Activated CD4-positive, alpha-beta memory T cell treated with anti-CD3 and anti-CD28 coated beads, Interleukin-2, amount 10 ng/mL, durations not matched to agents 7 days and 5 days (primary cell): ENCODE measurements around the gene ENTREP3. TPM values are rescaled to one million over a fixed set of nuclear protein-coding genes. Genes with fewer than 3 reads are reported as not detected.
"Not testable (repeated sequence)": the region's sequence is repeated elsewhere in the genome, so short reads cannot be mapped to it uniquely, and the experiment has no call there.

Experiments used
- CTCF ChIA-PET: fragments of 350-600 bp; sonication (Branson Sonifier 250); formaldehyde crosslinking; loops from one replicate; lab custom pipeline; 2021; ENCODE audit warnings: antibody characterized with exemption, inconsistent platforms; lab: Charles Lee
- POLR2A ChIA-PET: fragments of 350-600 bp; sonication (Branson Sonifier 250); formaldehyde crosslinking; loops from one replicate; lab custom pipeline; 2021; ENCODE audit warnings: antibody characterized with exemption; lab: Charles Lee
- DNase-seq: peaks from one replicate; pipeline ENCODE4 v3.0.0-alpha.2; 2020
- H3K27ac Mint-ChIP-seq: one replicate; pipeline ENCODE4 v1.8.0; 2021; ENCODE audit warnings: mild to moderate bottlenecking, mixed read lengths
- H3K27me3 Mint-ChIP-seq: one replicate; pipeline ENCODE4 v1.8.0; 2021; ENCODE audit warnings: mixed read lengths
- H3K36me3 Mint-ChIP-seq: one replicate; pipeline ENCODE4 v1.8.0; 2021; ENCODE audit warnings: low read depth, mixed read lengths
- H3K4me1 Mint-ChIP-seq: one replicate; pipeline ENCODE4 v1.8.0; 2021; ENCODE audit warnings: mixed read lengths
- H3K4me3 Mint-ChIP-seq: one replicate; pipeline ENCODE4 v1.8.0; 2021; ENCODE audit warnings: mild to moderate bottlenecking, mixed read lengths
- H3K9me3 Mint-ChIP-seq: one replicate; pipeline ENCODE4 v1.8.0; 2021; ENCODE audit warnings: mixed read lengths
- total RNA-seq, 2 experiments: library from RNA; stranded (reverse); gene quantifications; one replicate each; pipeline ENCODE4 v1.2.3, GENCODE V29; 2021

The ENTREP3 gene
- total RNA-seq, 2 experiments from 2014 or later, result 26.3 to 27.3 TPM

DNA sequence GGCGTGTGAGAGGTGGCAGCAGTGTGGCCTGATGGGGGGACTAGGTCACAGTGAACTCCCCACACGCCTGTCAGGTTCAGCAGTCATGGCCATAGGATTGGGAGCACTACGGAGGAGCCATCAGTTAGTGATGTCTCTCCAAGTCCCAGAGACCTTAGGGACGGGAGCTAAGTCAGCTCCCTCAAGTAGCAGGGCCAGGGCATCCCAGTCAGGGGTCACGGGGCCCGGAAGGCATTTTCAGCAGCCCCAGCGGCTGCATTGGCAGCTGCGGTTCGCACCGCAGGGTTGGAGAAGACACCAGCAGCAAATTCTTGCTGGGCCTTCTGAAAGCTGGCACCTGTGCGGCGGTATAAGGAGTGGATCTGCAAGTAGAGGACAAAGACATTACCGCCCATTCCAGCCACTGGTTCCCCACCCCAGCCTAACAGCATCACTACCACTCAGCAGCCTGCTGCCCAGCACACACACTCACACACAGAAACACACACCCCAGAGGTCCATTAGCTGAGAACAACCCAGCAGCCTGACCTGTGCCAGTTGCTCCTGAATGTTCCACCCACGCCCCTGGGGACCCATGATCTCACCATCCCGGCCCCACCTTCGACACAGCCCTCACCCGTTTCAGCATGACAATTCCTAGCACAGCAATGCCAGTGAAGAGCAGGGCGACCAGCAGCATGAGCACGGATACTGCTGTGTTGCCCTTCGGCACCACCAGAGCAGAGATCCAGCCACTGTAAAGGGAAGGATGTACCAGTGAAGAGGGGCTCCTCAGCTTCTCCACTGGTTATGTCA lies 972 bp upstream of the ENTREP3 start:
- H3K4me1 Mint-ChIP-seq, result peaks cover 47% of the 10 kb centered on the region
- peak overlapping the region; percentile 72 for H3K4me3 Mint-ChIP-seq
- H3K9me3 Mint-ChIP-seq, result no peaks in the 10 kb centered on the region
- no peaks in the 10 kb centered on the region for H3K27me3 Mint-ChIP-seq
- no peak for DNase-seq
- H3K27ac Mint-ChIP-seq, result peak overlapping the region; percentile 17
- H3K36me3 Mint-ChIP-seq, result peaks cover 35% of the 10 kb centered on the region
- ChIA-PET POLR2A (interaction anchor here (1.0 to 2.2 kb wide), 5 partner anchors 12 to 67 kb away, joined by 3 to 11 read pairs (median 3); no protein-coding TSS in a partner anchor), CTCF (interaction anchor here (1.5 to 1.6 kb wide), 2 partner anchors 10 to 83 kb away, joined by 3 to 5 read pairs; partner anchors contain the start of gene KRTCAP2)

- Mint-ChIP-seq H3K4me3 (peak overlapping the region; percentile 78), H3K27ac (no peak overlapping the region), H3K9me3 (no peaks in the 10 kb centered on the region), H3K27me3 (no peaks in the 10 kb centered on the region), H3K4me1 (peaks cover 45% of the 10 kb centered on the region), H3K36me3 (peaks cover 25% of the 10 kb centered on the region)
- ChIA-PET CTCF (no interaction called here), POLR2A (interaction anchor here (0.6 to 1.7 kb wide), 4 partner anchors 10 to 69 kb away, joined by 3 to 9 read pairs (median 4); partner anchors contain the start of gene CLK2)
- no peak for DNase-seq
Measured at GRCh38 chr1:155254714-155255242, 505 bp downstream of the ENTREP3 start.

- Mint-ChIP-seq H3K4me3 (peak overlapping the region; percentile 78), H3K27me3 (no peaks in the 10 kb centered on the region), H3K36me3 (peaks cover 22% of the 10 kb centered on the region), H3K4me1 (peaks cover 45% of the 10 kb centered on the region), H3K27ac (no peak overlapping the region), H3K9me3 (no peaks in the 10 kb centered on the region)
- DNase-seq, result no peak
- POLR2A ChIA-PET, result interaction anchor here (1.4 to 1.7 kb wide), 2 partner anchors 10 to 69 kb away, joined by 3 to 5 read pairs; no protein-coding TSS in a partner anchor
- CTCF ChIA-PET, result no interaction called here
Measured at GRCh38 chr1:155254228-155254713, 1.0 kb downstream of the ENTREP3 start.

- Mint-ChIP-seq H3K4me3 (peak overlapping the region; percentile 78), H3K27me3 (no peaks in the 10 kb centered on the region), H3K27ac (no peak overlapping the region), H3K9me3 (no peaks in the 10 kb centered on the region), H3K4me1 (peaks cover 45% of the 10 kb centered on the region), H3K36me3 (peaks cover 20% of the 10 kb centered on the region)
- POLR2A ChIA-PET, result interaction anchor here (0.8 to 4.8 kb wide), 2 partner anchors 8 to 9 kb away, joined by 3 to 26 read pairs; partner anchors contain the start of gene SCAMP3
- DNase-seq, result no peak
- CTCF ChIA-PET, result no interaction called here
Measured at GRCh38 chr1:155253797-155254196, 1.5 kb downstream of the ENTREP3 start.

- no peaks in the 10 kb centered on the region for H3K9me3 Mint-ChIP-seq
- H3K27ac Mint-ChIP-seq, result no peak overlapping the region
- H3K36me3 Mint-ChIP-seq, result peaks cover 15% of the 10 kb centered on the region
- H3K4me1 Mint-ChIP-seq, result peaks cover 41% of the 10 kb centered on the region
- no peaks in the 10 kb centered on the region for H3K27me3 Mint-ChIP-seq
- CTCF ChIA-PET, result interaction anchor here (3.7 to 4.1 kb wide), 2 partner anchors 19 to 69 kb away, joined by 29 to 78 read pairs; partner anchors contain the start of genes CLK2 and RUSC1
- DNase-seq, result no peak
- POLR2A ChIA-PET, result interaction anchor here (0.8 to 4.8 kb wide), 2 partner anchors 8 to 9 kb away, joined by 3 to 26 read pairs; partner anchors contain the start of gene SCAMP3
- H3K4me3 Mint-ChIP-seq, result peak overlapping the region; percentile 78
Measured at GRCh38 chr1:155253208-155253607, 2.1 kb downstream of the ENTREP3 start.

GRCh38 chr1:155251566-155251965 lies 3.7 kb downstream of the ENTREP3 start:
- peaks cover 3% of the 10 kb centered on the region for H3K36me3 Mint-ChIP-seq
- H3K27me3 Mint-ChIP-seq, result no peaks in the 10 kb centered on the region
- ChIA-PET CTCF (interaction anchor here (0.6 to 5.1 kb wide), 31 partner anchors 9 to 493 kb away, joined by 3 to 91 read pairs (median 10); partner anchors contain the start of genes CLK2, FDPS, KRTCAP2 and RUSC1), POLR2A (interaction anchor here (0.8 to 4.8 kb wide), 10 partner anchors 10 to 315 kb away, joined by 3 to 26 read pairs (median 8); partner anchors contain the start of genes CLK2, RUSC1 and SCAMP3)
- H3K4me3 Mint-ChIP-seq, result no peak overlapping the region
- peaks cover 35% of the 10 kb centered on the region for H3K4me1 Mint-ChIP-seq
- no peak for DNase-seq
- H3K27ac Mint-ChIP-seq, result no peak overlapping the region
- H3K9me3 Mint-ChIP-seq, result no peaks in the 10 kb centered on the region

GRCh38 chr1:155250633-155251449 lies 4.4 kb downstream of the ENTREP3 start:
- POLR2A ChIA-PET, result interaction anchor here (0.8 to 4.8 kb wide), 16 partner anchors 9 to 315 kb away, joined by 3 to 26 read pairs (median 5); partner anchors contain the start of genes CLK2, KRTCAP2, RUSC1 and SCAMP3
- DNase-seq, result peak; percentile 97
- H3K27me3 Mint-ChIP-seq, result no peaks in the 10 kb centered on the region
- H3K4me3 Mint-ChIP-seq, result peak overlapping the region; percentile 54
- CTCF ChIA-PET, result interaction anchor here (0.6 to 5.1 kb wide), 41 partner anchors 9 to 690 kb away, joined by 3 to 91 read pairs (median 5); partner anchors contain the start of genes CLK2, FDPS, KRTCAP2 and MTX1
- no peaks in the 10 kb centered on the region for H3K36me3 Mint-ChIP-seq
- peak overlapping the region; percentile 49 for H3K27ac Mint-ChIP-seq
- H3K9me3 Mint-ChIP-seq, result no peaks in the 10 kb centered on the region
- H3K4me1 Mint-ChIP-seq, result peaks cover 36% of the 10 kb centered on the region

DNA sequence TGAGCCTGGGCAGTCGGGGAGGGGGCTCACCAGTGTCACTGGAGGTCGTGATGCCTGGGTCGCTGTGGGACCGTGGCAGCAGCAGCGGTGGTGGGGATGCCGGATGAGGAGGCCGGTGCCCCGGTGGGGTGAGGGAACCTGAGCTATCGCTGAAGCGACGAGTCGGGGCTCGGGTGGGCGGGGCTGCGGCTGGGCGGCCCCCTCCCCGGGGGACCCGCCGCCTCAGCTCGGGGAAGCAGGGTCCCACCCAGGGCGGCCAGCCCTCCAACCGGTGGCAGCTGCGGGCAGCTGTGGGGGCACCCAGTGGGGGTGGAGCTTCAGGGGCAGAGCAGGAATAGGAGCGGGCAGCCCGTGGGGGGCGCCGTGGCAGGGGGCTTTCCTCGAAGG lies 5.0 kb downstream of the ENTREP3 start:
- Mint-ChIP-seq H3K27me3 (no peaks in the 10 kb centered on the region), H3K4me3 (peak overlapping the region; percentile 65), H3K36me3 (no peaks in the 10 kb centered on the region), H3K4me1 (peaks cover 37% of the 10 kb centered on the region), H3K9me3 (no peaks in the 10 kb centered on the region), H3K27ac (peak overlapping the region; percentile 65)
- ChIA-PET CTCF (interaction anchor here (0.5 to 5.1 kb wide), 36 partner anchors 9 to 690 kb away, joined by 3 to 91 read pairs (median 6); partner anchors contain the start of genes CLK2, FDPS, KRTCAP2 and MTX1), POLR2A (interaction anchor here (1.0 to 4.8 kb wide), 14 partner anchors 9 to 316 kb away, joined by 3 to 26 read pairs (median 8); partner anchors contain the start of genes CLK2, KRTCAP2, RUSC1 and SCAMP3)
- no peak for DNase-seq

GRCh38 chr1:155247667-155248553 lies 7.4 kb downstream of the ENTREP3 start:
- Mint-ChIP-seq H3K4me1 (peaks cover 34% of the 10 kb centered on the region), H3K9me3 (no peaks in the 10 kb centered on the region), H3K4me3 (no peak overlapping the region), H3K27ac (no peak overlapping the region), H3K36me3 (peaks cover 3% of the 10 kb centered on the region), H3K27me3 (peaks cover 2% of the 10 kb centered on the region)
- CTCF ChIA-PET, result interaction anchor here (0.6 to 5.1 kb wide), 6 partner anchors 12 to 109 kb away, joined by 3 to 91 read pairs (median 9); partner anchors contain the start of gene SCAMP3
- POLR2A ChIA-PET, result interaction anchor here (0.9 to 1.3 kb wide), 3 partner anchors 13 to 288 kb away, joined by 3 to 4 read pairs (median 3); no protein-coding TSS in a partner anchor
- DNase-seq, result no peak

- H3K4me1 Mint-ChIP-seq, result peaks cover 43% of the 10 kb centered on the region
- not testable (repeated sequence) for H3K9me3 Mint-ChIP-seq, DNase-seq, H3K27me3 Mint-ChIP-seq, H3K27ac Mint-ChIP-seq, H3K36me3 Mint-ChIP-seq, H3K4me3 Mint-ChIP-seq
- POLR2A ChIA-PET, result interaction anchor here (1.3 kb wide), 1 partner anchor 14 kb away, joined by 4 read pairs; no protein-coding TSS in a partner anchor
- CTCF ChIA-PET, result interaction anchor here (1.1 to 1.5 kb wide), 2 partner anchors 20 to 40 kb away, joined by 3 to 4 read pairs; no protein-coding TSS in a partner anchor
Measured at GRCh38 chr1:155246796-155247195, 8.5 kb downstream of the ENTREP3 start.
